SIG-M5 treated with dmso at 0.1 percent for 504 hours (cell line): ENCODE measurements around the gene TULP4.
"Not testable (repeated sequence)": the region's sequence is repeated elsewhere in the genome, so short reads cannot be mapped to it uniquely, and the experiment has no call there.

Experiments used
- DNase-seq: peaks from one replicate; lab custom pipeline; 2025; ENCODE audit not compliant: unreplicated experiment; lab: John Stamatoyannopoulos, UW

Gene TULP4

DNA sequence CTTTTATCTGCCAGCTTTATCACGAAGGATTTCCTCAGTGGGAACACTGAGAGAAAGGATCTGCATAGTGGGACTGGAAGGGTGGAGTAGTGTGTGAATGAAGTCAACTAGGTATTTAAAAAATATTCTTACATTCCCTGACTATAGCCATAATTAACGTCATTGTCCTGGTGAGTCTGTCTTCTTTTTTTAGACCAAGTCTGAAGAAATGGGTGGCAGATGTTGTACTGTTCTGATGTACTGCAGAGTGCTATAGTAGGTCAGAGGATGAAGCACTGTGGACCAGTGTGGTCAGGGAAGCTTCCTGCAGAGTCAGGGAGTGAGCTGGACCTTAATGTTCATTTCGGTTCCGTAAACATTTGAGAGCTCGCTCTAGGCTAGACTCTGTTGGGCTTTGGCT, 11.9 kb downstream of the TULP4 start:
- DNase-seq = no peak

DNA sequence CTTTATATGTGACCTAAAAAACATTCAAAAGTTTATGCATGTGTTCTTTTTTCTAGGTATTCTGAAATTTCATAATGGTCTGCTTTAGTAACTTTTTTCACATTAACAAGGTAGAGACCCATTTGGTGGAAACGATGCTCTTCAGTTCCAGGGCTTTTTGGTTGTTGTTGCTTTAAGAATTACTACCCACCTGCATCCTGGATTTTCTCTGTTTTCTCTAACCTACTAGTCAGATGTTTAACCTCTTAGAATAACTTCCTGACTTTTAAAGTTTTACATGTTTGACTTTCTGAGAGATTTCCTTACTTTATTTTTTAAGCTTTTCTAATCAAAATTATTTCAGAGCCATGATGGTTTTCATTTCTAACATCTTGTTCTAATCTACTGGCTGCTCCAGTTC, 14.9 kb downstream of the TULP4 start:
- no peak for DNase-seq

DNA sequence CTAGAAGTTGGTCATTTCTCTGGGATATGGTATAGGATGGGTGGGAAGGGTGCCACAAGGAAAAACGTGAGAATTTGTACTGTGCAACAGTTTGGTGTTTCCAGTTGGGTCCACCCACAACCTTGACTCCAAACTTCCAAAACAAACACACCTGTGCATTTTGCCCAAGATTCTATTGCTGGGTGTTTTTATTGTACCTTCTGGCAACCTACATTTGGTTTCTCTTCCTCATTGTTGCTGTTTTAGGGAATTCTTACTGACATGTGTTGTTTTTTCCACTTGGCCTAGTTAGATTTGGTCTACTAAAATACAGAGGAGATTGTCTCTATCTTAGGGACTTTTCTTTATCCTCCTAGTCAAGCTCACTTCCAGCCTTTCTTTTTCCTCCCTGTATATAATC, 16.7 kb downstream of the TULP4 start:
- no peak for DNase-seq

DNA sequence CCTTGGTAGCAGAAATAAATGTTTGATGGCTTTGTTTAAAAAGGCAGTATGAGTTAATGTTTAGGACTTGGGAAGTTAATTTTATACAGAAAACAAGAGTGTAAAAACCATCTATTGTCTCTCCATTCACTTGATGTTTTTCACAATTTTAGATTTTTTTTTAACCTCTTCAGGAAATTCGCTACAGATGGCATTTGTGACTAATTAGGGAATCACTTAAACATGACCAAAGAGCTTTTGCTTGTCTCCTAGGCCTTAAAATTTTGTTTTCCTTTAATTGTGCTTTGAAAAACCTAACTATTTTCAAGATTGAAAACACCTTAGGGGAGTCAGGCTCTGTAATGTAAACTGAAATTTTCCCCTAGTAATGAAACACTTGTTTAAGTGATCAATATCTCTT, 17.3 kb downstream of the TULP4 start:
- DNase-seq = no peak

DNA sequence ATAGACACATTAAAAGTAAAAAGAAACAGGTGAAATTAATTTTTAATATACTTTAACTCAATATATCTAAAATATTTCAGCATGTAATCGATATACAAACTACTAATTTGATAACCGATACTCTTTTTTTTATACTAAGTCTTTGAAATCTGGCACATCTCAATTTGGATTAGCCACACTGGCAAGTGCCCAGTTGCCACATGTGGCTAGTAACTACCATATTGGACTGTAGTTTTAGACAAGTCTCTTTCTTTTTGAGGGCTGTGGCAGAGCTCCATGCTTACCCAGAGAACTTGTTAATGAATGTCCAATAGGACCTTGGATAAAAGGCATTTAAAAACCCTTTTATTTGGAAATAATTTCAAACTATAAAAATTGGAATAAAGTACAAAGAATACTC, 17.8 kb downstream of the TULP4 start:
- DNase-seq = no peak

DNA sequence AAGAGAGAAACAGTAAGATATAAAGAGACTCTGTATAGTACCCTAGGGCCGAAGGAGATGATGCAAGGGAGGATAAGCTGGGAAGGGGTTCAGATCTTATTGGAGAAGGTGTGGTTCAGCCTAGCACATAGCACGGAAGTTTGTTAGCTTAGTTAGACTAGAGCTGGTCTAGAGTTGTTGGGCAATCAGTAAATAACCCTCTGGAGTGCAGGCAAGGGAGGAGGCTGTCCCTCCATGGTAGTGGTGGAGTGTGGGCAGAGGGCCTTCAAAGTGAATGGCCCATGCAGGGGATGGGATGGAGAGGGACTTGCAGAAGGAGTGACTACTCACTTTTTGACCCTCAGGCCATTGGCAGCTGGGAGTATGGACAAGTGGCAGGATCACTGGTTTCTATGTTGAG, 20.0 kb downstream of the TULP4 start:
- DNase-seq = no peak

DNA sequence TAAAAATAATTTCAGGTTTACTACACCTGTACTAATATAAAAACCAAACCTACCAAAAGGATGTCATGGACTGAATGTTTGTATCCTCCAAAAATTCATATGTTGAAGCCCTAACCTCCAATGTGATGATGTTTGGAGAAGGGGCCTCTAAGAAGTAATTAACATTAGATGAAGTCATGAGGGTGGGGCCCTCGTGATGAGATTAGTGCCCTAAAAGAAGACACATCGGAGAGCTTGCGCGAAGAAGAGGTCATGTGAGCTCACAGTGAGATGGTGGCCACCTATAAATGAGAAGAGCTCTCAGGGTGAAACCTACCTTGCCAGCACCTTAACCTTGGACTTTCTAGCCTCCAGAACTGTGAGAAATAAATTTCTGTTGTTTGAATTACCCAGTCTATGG, 20.8 kb downstream of the TULP4 start:
- DNase-seq = no peak

DNA sequence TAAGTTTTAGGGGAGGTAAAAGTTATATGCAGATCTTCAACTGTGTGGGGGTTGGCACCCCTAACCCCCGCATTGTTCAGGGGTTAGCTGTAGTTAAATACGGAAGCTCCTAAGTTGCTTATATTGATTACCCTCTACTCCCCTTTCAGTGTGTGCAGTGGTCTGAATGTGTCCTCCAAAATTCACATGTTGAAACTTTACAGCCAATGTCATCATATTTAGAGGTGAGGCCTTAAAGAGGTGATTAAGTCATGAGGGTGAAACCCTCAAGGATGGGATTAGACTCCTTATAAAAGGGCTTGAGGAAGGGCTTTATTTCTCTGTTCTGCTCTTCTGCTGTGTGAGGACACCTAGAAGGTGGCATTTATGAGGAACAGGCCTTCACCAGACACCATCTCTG, 22.3 kb downstream of the TULP4 start:
- no peak for DNase-seq

DNA sequence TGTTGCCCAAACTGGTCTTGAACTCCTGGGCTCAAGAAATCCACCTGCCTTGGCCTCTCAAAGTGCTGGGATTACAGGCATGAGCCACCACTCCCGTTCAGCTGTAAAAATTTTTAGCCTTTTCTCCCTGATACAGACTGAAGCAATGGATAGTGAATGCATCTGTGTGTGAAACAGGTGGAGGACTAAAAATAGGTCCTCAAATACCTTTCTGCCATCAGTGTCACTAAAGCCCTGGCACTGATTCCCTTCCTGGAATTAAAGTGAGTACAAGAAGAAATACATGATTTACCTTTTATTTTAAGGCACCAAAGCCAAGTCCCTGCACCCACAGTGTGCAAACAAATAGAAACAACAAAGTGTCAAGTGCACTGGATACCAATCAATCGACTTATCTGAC, 25.1 kb downstream of the TULP4 start:
- no peak for DNase-seq

DNA sequence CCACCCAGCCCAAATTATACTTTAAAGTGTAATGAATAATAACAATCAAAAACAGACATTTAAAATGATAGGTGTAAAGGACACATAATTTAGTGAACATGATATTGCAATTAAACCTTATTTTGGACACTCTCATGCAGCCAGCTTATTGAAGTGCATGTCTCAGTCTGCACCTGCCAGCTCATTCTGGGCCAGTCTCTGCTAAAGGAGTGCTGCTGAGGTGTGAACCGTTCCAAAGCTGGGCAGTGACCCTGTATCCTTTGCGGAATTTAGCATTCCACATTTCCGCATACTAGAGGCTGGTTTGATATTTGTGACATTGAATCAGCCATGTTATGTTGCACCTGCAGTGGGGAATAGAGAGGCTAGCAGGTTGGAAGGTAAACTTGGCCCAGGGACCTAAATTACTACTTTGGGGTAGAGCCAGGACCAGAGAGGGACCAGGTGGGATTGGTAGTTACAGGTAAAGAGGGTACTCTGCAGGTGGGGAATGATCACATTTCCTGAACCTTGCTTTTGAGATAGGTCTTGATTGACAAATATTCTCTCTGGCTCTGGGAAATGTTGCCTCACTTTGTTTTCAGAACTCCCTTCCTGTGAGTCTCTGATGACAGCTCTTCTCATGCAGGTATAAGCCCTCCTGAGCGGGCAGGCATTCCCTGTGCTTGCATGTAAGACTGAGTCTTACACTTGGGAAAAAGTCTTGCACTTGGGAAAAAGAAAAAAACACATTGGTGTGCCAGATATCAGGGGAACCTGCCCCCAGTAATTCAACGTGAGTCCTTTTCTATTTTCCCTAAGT, 26.2 kb downstream of the TULP4 start:
- no peak for DNase-seq

DNA sequence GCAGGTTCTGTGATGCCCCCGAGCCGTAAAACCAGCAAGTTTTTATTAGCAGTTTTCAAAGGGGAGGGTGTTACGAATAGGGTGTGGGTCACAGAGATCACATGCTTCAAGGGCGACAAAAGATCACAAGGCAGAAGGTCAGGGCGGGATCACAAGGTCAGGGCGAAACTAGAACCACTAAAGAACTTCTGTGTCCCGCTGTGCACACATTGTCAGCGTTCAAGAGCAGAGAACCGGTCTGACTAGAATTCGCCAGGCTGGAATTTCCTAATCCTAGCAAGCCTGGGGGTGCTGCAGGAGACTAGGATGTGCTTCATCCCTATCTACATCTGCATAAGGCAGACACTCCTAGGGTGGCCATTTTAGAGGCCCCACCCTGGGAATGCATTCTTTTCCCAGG, 26.9 kb downstream of the TULP4 start:
- not testable (repeated sequence) for DNase-seq

DNA sequence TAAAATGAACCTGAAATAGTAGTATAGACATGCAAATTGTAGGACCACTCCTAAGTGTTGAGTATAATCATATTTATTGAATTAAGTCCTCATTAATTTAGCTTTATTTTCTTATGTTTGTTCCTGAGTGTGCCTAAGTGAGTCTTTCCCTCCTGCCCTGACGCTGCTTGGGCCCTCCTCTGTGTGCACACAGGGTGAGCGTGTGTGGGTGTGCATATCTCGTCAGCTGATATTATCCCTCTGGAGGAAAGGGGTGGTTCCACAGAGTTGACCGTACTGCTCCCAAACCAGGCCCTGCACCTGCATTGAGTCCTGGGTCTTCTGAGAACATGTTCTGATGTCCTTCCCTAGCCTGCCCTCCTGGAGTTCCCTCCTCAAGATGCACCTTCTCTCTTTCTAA, 28.0 kb downstream of the TULP4 start:
- no peak for DNase-seq

DNA sequence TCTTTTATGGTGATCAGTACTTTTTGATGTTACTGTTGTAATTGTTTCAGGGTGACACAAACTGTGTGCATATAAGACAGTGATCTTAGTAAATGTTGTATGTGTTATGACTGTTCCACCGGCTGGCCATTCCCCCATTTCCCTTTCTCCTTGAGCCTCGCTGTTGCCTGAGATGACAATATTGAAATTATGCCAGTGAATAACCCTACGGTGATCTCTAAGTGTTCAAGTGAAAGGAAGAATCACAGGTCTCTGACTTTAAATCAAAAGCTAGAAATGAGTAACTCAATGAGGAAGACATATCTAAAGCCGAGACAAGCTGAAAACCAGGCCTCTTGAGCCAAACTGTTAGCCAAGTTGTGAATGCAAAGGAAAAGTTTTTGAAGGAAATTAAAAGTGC, 32.3 kb downstream of the TULP4 start:
- DNase-seq = no peak

DNA sequence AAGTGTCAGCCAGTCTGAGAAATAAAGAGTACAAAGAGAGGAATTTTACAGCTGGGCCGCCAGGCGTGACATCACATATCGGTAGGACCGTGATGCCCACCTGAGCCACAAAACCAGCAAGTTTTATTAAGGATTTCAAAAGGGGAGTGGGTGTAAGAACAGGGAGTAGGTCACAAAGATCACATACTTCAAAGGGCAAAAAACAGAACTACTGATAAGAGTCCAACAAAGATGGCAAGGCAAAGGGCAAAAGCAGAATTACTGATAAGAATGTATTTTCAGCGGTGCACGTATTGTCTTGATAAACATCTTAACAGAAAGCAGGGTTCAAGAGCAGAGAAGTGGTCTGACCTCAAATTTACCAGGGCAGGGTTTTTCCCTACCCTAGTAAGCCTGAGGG, 33.2 kb downstream of the TULP4 start:
- DNase-seq = not testable (repeated sequence)

DNA sequence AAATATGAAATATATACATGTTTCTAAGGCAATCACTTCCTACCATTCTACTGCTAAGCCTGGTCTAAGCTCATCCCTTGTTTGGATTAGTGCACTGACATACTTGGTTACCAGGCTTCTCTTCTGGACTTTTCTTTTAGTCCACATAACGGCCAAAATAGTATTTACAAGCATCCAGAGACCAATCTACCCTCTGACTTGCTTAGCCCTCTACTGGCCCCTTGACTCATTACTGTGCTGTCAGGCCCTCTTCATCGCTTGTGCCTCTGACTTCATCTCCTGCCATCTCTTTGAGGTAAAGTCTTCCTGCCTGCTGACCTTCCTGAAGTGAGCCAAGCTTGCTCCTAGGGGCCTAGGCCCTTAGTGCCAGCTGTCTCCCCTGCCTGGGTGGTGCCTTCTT, 35.1 kb downstream of the TULP4 start:
- no peak for DNase-seq

DNA sequence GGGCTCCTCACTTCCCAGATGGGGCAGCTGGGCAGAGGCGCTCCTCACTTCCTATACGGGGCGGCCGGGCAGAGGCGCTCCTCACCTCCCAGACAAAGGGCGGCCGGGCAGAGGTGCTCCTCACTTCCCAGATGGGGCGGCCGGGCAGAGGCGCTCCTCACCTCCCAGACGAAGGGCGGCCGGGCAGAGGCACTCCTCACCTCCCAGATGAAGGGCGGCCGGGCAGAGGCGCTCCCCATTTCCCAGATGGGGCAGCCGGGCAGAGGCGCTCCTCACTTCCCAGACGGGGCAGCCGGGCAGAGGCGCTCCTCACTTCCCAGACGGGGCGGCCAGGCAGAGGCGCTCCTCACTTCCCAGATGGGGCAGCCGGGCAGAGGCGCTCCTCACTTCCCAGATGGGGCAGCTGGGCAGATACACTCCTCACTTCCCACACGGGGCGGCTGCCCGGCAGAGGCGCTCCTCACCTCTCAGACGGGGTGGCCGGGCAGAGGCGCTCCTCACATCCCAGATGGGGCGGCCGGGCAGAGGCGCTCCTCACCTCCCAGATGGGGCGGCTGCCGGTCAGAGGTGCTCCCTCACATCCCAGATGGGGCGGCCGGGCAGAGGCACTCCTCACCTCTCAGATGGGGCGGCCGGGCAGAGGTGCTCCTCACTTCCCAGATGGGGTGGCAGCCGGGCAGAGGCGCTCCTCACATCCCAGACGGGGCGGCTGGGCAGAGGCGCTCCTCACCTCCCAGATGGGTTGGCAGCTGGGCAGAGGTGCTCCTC, 36.7 kb downstream of the TULP4 start:
- not testable (repeated sequence) for DNase-seq

DNA sequence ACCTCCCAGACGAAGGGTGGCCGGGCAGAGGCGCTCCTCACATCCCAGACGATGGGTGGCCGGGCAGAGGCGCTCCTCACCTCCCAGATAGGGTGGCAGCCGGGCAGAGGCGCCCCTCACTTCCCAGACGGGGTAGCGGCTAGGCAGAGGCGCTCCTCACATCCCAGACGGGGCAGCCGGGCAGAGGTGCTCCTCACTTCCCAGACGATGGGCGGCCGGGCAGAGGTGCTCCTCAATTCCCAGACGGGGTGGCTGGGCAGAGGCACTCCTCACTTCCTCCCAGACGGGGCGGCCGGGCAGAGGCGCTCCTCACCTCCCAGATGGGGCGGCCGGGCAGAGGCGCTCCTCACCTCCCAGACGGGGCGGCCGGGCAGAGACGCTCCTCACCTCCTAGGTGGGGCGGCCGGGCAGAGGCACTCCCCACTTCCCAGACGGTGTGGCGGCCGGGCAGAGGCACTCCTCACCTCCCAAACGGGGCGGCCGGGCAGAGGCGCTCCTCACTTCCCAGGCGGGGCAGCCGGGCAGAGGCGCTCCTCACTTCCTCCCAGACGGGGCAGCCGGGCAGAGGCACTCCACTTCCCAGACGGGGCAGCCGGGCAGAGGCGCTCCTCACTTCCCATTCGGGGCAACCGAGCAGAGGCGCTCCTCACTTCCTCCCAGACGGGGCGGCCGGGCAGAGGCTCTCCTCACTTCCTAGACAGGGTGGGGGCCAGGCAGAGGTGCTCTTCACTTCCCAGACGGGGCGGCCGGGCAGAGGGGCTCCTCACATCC, 37.4 kb downstream of the TULP4 start:
- not testable (repeated sequence) for DNase-seq

DNA sequence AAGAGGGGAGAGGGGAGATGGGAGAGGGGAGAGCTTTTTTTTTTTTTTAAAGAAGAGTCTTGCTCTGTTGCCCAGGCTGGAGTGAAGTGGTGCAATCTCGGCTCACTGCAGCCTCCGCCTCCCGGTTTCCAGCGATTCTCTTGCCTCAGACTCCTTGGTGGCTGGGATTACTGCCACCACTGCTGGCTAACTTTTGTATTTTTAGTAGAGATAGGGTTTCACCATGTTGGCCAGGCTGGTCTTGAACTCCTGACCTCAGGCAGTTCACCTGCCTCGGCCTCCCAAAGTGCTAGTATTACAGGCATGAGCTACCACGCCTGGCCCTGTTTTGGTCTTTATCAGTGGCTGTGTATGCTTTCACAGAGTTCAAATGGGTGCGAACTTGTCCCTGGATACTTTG, 38.5 kb downstream of the TULP4 start:
- not testable (repeated sequence) for DNase-seq

DNA sequence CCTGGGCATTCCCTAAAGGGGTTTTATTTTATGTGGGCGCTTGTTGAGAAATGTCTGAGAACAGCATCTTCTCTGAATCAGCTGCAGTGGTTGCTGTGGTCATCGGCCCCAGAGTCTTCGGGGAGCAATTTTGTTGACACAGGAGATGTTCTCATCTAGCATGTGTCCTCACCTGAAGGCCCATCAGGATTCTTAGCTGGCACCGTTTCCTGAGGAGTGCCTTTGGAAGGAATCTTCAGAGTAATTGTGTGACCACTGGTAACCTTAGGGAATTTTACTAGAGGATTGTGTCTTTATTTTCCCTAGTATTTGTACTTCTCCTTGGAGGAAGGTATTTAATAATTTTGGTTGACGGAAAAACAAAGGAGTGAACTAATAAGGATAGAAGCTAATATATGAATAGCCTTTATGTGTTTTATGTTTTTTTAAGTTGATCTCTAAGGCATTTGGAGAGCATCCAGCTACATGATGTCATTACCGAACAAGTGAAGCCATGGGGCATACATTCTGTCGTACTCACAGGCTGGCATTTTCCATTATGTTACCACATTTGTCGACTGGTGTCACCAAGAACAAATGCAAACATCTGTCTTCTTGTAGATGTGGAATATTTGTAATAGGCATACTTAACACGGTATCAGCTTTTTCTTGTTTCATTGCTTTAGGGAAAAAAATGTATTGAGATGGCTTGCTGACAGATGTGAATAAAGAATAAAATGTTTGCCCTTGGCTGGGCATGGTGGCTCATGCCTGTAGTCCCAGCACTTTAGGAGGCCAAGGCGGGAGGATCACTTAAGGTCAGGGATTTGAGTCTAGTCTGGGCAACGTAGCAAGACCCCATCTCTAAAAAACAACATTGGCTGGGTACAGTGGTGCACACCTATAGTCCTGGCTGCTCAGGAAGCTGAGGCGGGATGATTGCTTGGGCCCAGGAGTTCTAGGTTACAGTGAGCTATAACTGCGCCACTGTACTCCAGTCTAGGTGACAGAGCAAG, 41.9 kb downstream of the TULP4 start:
- no peak for DNase-seq
